ENCODE results near the gene NRN1L.

NRN1L gene

DNA sequence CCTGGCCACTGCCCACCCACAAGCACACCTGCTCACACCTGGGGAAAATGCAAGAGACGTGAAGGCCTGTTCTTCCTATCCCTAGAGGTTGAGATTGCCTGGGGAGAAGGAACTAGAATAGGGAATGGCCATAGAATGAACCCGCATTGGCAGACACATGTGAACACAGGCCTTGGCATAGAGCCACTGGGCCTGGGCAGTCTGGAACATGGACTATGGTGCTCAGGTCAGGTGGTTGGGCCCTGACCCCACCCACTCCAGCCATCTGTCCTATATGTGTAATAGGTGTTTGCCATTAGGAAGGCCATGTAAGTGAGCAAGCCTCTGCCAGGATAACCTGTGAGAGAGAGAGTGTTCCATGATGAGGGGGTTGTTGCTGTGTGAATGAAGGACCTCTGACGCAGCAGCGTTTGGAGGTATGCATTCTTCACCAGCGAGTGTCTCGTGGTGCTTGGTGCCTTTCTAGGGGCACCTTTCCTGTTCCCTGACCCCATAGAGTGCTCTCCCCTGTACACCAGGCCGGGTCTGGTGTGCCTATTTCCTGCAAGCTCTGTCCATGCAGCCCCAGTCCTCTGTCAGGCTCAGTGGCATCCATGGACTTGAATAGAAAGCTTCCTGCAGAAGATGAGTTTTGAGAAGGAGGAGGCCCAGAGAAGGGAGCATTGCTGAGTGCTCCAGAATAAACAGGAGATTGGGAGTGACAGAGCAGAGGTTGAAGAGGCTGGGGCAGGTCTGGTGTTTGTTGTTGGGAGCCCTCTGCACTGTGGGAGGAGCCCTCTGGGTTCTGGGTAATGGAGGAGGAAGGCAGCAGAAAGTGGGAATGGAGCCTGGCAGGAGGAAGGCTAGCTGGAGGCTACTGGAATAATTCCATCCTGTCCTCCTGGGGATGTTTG lies 31.4 kb downstream of the NRN1L start:
- no peak for DNase-seq (ENCODE audit: low read depth in 1 of 2, low spot score in 1 of 2)

DNA sequence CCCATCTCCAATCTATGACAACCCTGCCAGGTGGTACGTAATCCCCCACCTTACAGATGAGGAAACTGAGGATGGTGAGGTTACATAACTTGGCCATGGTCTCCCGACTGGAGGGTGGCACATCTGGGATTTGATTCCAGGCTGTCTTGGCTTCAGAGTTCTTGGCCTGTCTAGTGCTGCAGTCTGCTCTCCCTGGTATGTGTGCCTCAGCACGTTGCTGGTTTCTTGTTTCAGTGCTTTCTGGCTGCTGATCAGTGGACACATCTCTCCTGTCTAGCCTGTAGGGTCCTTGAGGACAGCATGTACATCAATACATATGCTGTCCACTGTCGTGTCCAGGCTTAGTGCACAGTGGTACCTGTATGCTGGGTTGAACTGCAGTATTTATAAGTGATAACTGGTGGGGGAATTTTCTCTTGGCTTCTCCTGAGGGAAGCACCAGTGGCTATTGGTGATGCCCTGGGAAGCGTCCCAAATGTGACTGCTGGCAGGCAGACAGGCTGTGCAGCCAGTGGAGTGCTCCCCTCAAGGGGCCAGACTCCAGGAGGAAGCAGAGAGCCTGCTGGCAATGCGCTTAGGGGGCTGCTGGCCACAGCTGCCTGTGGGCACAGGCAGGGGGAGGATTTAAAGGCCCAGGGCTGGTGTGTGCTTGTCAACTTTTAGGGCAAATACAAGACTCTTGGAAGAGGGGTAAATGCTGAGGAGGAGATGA lies 32.6 kb downstream of the NRN1L start:
- no peak for DNase-seq (ENCODE audit: low read depth in 1 of 2, low spot score in 1 of 2)

DNA sequence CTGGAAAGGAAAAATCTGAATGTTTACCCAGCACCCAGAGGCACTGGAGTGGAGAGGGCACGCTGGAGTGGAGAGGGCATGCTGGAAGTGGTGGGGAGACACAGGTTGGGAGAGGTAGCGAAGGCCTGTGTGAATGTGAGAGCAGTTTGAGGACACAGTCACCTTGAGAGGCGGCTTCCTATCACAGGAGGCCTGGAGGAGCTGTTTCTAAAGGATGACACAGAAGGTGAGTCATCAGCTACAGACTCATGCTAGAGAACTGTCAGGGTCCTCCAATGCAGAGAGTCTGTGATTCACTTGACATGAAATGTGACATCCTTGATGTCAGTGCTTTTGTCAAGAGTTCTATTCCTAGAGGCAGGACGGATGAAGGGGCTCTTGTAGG lies 33.2 kb downstream of the NRN1L start:
- DNase-seq (ENCODE audit: low read depth in 1 of 2, low spot score in 1 of 2): no peak

DNA sequence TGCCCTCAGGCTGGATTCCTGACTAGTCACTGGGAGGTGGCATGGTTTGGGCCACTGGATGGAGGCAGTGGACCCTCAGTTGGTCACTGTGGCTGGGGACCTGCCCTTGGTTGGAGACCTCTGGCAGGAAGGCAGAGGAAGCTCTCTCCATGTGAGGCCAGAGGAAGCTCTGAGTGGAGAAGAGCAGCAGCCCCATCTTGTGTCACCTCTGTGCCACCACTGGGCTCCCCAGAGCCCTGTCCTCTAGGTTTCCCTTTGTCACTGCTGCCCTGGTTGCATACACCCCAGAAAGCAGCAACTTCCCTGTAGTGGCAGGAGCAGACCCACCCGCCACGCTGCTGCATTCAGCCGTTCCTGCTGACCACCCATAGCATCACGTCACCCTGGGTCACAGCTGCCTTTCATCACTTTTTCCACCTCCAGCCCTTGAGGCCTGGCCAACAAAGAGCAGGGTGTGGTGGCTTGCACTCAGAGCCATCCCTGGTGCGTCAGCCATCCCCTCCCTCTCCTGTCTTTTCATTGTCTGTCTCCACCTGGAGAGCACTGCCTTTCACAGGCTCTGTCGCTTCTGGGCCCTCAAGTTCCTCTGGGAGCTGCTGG lies 35.0 kb downstream of the NRN1L start:
- DNase-seq (ENCODE audit: low read depth in 1 of 2, low spot score in 1 of 2): no peak

DNA sequence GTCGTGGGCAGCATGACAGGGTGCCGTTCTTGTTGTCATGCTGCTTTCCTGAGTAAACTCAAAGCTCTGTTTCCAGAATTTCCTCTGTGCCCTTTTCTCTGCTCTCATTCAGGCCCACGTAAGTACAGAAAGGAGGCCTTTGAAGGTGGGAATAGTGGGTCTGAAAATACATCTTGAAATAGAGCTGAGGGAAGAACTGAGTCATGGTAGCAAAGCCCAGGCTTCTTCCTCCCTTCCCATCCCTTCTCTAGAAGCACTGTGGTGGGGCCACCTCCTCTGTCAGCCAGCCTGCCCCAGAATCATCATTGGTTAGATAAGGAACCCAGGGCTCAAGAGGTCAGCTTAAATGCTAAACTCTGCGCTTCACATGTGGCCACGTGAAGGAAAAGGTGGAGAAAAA lies 37.5 kb downstream of the NRN1L start:
- no peak for DNase-seq (ENCODE audit: low read depth in 1 of 2, low spot score in 1 of 2)

DNA sequence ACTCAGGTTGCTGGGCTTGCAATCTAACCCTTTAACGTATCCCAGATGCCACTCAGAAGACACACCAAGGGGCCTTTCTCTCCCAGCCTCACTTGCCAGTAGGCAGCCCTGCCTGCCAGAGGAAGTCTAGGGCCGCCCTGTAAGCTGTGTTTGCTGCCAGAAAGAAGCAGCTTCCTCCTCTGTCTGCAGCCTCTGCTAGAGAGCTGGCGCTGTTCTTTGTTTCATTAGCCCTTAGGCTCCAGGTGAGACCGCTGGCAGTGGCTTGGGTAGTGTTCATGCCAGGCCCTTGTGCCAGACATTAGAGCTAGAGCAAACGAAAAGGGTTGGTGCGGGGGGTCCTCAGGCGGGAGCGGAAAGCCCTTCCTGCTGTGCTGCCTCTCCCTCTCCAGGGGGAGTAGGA lies 38.1 kb downstream of the NRN1L start:
- no peak for DNase-seq (ENCODE audit: low read depth in 1 of 2, low spot score in 1 of 2)

DNA sequence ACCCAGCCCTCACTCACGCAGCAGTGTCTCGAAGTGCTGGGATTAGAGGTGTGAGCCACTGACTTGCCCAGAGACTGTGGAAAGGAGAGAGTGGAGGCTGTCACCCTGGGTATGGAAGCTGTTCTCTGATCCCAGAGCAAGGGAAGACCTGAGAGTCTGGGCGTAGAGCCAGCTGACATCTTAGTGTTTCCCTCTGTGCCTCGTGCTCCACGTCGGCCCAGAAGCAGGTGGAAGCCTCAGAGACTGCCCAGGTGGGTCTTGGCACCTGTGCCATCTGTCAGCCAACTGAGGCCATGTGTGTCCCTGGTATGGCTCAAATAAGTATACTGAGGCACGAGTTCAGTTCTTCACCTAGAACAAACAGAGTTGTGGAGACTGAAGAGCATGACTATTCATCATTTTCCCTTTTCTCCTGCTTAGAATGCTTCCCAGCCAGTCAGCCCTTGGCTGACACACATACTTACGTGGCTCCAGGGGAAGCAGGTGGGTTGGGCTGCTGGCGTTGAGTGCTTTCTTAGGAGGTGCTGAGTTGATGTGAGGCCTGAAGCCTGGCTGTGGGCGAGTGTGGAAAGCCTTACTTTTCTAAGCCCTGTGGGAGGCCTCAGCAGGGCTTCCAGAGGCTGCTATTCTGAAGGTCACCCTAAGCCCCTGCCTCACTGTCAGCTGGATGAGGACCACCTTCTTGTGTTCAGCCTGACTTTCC lies 38.9 kb downstream of the NRN1L start:
- no peak for DNase-seq (ENCODE audit: low read depth in 1 of 2, low spot score in 1 of 2)

DNA sequence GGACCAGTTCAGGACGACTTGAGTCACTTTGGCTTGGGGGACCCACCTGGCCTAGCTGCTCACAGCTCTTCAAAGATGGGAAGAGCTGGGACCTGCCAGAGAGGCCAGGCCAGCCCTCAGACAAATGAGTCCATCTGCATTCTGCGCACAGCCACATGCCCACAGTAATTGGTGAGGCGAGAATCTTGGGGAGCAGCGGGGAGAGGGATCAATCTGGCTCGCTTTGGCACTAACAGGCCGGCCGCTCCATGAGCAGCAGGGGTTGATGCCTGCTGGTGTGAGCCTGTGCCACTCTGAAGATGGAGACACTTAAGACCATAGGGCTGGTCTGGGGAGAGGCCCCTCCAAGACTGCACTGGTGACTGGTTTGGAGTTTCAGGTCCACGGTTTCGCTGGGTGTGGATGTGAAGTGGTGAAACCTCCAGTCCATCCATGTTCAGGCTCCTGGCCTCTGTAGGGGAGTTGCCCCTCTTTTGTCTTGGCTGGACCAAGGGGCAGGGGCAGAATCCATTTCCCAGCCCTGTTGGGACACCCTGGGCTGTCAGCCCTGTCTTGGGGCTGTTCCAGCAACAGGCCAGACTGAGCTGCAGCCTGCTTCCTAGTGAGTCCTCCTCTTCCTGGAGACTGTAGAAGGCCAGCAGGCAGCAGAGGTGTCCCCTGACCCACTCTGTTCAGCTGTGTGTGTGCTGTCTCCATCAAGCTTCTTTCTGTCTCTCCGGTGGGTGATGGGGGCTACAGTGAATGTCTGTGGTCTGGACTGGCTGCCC lies 39.6 kb downstream of the NRN1L start:
- DNase-seq (ENCODE audit: low read depth in 1 of 2, low spot score in 1 of 2): no peak

DNA sequence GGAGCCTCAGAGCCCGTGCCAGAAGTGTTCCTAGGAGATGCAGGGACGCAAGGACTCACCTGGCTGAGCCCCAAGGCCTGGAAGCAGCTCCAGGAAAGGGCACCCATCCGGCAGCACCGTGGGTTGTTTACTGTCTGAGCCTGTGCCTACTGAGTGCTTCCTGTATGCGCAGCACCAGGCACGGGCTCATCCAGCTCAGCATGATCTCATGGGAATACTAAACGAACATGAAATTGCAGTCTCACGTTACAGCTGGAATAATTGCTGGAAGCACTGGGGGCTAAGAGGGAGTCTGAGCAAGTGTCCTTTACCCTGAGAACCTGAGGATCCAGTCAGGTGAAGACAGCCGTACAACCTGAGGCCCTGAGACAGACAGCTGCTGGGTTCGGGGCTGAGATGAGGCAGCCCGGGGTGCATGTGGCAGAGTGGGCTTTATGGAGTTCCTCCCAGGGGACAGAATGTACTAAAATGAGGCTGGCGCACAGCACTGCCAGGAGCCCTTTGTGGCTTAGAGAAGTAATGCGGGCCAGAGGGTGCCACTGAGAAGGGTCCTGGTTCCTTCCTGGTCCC lies 41.6 kb downstream of the NRN1L start:
- no peak for DNase-seq (ENCODE audit: low read depth in 1 of 2, low spot score in 1 of 2)

DNA sequence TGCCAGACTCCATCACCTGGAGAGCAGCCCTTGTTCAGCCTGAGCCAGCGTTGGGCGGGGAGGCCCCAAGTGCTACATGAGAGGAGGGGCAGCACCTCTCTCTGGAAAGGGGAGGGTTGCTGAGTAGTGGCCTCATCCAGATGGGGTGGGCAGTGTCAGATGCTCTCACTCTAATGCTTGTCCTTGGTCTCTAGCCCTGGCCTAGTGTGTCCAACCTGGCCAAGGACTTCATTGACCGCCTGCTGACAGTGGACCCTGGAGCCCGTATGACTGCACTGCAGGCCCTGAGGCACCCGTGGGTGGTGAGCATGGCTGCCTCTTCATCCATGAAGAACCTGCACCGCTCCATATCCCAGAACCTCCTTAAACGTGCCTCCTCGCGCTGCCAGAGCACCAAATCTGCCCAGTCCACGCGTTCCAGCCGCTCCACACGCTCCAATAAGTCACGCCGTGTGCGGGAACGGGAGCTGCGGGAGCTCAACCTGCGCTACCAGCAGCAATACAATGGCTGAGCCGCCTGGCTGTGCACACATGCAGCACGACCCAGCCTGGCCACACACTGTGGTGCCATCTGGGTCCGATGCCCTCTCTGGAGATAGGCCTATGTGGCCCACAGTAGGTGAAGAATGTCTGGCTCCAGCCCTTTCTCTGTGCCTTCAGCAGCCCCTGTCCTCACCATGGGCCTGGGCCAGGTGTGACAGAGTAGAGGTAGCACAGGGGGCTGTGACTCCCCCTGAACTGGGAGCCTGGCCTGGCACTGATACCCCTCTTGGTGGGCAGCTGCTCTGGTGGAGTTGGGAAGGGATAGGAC lies 42.7 kb downstream of the NRN1L start:
- no peak for DNase-seq (ENCODE audit: low read depth in 1 of 2, low spot score in 1 of 2)

DNA sequence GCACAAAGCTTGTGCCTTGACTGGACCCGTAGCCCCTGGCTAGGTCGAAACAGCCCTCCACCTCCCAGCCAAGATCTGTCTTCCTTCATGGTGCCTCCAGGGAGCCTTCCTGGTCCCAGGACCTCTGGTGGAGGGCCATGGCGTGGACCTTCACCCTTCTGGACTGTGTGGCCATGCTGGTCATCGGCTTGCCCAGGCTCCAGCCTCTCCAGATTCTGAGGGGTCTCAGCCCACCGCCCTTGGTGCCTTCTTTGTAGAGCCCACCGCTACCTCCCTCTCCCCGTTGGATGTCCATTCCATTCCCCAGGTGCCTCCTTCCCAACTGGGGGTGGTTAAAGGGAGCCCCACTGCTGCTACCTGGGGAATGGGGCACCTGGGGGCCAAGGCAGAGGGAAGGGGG lies 43.5 kb downstream of the NRN1L start:
- DNase-seq (ENCODE audit: low read depth in 1 of 2, low spot score in 1 of 2): no peak

DNA sequence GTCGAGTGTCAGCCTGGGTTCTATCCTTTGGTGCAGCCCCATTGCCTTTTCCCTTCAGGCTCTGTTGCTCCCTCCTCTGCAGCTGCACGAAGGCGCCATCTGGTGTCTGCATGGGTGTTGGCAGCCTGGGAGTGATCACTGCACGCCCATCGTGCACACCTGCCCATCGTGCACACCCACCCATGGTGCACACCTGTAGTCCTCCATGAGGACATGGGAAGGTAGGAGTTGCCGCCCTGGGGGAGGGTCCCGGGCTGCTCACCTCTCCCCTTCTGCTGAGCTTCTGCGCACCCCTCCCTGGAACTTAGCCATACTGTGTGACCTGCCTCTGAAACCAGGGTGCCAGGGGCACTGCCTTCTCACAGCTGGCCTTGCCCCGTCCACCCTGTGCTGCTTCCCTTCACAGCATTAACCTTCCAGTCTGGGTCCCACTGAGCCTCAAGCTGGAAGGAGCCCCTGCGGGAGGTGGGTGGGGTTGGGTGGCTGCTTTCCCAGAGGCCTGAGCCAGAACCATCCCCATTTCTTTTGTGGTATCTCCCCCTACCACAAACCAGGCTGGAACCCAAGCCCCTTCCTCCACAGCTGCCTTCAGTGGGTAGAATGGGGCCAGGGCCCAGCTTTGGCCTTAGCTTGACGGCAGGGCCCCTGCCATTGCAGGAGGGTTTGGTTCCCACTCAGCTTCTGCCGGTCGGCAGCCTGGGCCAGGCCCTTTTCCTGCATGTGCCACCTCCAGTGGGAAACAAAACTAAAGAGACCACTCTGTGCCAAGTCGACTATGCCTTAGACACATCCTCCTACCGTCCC lies 44.1 kb downstream of the NRN1L start:
- DNase-seq (ENCODE audit: low read depth in 1 of 2, low spot score in 1 of 2): peak; percentile 52 to 65

DNA sequence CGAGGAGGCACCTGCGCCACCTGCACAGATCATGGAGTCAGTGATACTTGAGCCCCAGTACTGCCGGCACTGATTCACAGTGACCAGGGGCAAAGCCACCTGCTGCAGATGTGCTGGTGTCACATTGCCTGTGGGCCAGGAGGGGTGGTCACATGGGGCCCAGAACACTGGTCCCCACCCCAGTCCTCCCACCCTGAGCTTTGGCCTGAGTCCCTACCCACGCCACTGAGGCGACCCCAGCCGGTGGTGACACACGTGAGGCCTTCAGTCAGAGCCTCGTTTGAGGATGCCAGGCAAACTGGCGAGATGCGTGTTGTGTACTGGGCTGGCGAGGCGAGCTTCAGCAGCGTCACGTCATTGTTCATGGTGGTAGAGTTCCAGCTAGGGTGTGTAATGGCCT lies 45.5 kb downstream of the NRN1L start:
- DNase-seq (ENCODE audit: low read depth in 1 of 2, low spot score in 1 of 2): no peak

DNA sequence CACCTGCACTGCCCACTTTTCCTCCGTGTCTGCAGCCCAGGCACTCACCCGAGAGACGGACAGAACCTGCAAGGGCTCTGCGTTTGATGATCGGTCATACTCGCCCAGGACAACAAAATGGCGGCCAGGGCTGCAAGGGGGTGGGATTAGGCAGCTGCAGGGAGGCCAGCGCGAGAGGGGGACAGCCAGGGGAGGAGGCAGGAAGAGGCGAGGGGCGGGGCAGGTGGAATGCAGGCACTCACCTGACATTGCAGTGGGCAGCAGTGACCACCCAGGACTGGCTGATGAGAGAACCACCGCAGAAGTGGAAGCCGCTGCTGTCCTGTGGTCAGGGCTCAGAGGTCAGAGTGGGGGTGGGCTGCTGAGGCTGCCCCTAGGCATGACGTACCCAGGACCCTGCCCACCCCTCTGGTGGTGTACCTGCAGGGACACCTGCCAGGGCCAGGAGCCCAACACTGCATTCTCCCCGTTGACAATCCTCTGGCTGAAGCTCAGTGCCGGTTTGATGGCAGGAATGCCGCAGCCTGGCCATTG lies 46.1 kb downstream of the NRN1L start:
- DNase-seq (ENCODE audit: low read depth in 1 of 2, low spot score in 1 of 2): no peak

DNA sequence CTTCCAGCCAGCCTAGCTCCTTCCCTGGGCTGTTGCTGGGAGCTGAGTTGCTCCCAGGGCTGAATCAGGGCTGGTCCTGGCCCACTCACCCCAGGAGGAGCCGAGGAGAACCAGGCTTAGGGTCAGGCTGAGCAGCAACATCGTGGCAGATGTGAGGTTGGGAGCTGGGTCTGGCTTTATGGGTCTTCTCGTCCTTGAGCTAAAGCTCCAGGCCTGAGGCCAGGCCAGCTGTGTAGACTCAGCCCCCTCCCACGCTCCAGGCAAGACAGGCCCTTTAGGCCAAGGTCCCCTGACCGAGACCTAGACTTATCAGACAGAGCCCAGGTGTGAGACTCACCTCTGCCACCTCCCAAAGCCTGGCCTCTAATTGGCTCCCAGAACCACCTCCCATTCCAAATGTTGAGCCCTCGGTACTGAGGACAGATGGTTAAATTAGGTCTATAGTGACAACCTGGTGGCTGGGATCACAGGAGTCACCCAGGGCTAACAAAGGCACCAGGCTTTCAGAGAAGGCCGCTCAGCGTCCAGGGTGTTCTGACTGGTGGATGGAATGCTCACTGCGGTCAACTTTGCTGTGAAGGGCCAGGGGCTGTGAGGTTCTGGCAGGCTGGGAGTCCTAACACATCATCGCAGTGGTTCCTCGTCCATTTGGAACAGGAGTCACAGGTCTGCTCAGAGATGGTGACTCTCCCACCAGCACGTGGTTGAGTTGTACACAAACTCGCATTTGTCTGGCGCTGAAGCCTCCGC lies 47.2 kb downstream of the NRN1L start, which contains the start of gene CTRL:
Gene CTRL (minus strand): TSS at position 151 of the 750 bp plus-strand sequence. CDS start 10 bp downstream, at position 141.
- DNase-seq (ENCODE audit: low read depth in 1 of 2, low spot score in 1 of 2): no peak

DNA sequence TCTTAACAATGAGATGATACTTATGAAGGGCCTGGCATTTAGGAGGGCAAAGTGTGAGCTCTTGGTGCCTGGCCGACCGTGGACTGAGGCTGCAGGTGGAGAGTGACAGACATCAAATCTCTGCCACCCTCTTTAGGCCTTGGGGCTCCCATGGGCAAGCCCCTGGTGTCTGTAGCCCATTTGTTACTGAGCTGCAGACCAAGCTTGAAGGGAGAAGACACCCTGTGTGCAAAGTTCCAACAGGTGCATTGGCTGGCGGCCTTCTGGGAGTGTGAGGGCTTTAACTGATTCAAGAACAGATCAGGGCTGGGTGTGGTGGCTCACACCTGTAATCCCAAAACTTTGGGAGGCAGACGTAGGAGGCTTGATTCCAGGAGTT lies 47.8 kb downstream of the NRN1L start:
- no peak for DNase-seq (ENCODE audit: low read depth in 1 of 2, low spot score in 1 of 2)

DNA sequence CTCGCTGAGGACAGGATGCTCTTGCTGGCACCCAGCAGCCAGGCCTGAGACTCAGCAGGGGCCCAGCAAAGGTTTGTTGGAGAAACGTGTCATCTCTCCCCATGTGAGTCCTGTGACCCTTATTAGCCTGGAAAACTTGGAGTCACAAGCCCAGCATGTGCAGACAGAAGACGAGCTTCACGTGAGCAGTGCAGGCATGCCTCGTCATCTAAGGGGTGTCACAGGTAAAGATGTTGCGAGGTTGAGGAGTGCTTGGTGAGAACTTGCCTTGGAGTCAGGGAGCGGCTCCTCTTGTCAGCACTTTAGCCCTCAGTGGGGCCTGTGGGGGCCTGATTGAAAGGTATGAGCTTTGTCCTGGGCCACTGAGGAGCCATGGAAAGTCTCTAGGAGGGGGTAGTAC lies 49.1 kb downstream of the NRN1L start:
- no peak for DNase-seq (ENCODE audit: low read depth in 1 of 2, low spot score in 1 of 2)

All from stimulated activated CD4-positive, alpha-beta T cell treated with anti-CD3 and anti-CD28 coated beads, Interleukin-15, amount 100 ng/mL, for 1 hour (primary cell).